HG03520 (cell line): ENCODE results near the gene PRELP.

Experiments used
- ATAC-seq: cut with Tn5 transposase; IDR thresholded peaks from one replicate; pipeline ENCODE4 v1.9.1; 2021; ENCODE audit warnings: mild to moderate bottlenecking, moderate library complexity; ENCODE audit not compliant: unreplicated experiment

The PRELP gene

GRCh38 chr1:203476216-203476814, 709 bp downstream of the PRELP start:
- ATAC-seq = no peak

GRCh38 chr1:203477748-203478147, 2.1 kb downstream of the PRELP start:
- ATAC-seq = no peak

GRCh38 chr1:203478231-203478630, 2.6 kb downstream of the PRELP start:
- no peak for ATAC-seq

DNA sequence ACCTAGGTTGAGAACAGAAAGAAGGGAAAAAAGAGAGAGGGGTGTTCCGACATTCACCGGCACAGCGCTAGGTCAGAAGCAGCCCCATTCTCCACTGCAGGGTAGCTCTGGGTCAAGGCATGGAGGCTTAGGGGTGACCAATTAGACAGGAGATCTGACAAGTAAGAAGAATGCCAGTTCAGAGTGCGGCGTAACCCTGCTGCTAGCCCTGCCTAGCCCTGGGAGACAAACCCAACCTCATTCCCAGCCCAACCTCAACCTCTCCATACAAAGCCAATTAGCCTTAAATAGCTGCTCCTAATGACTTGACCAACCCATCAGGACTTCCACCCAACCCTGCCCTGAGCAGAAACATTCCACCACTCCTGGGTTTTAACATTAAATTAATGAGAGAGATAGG, 3.4 kb downstream of the PRELP start:
- ATAC-seq = no peak

DNA sequence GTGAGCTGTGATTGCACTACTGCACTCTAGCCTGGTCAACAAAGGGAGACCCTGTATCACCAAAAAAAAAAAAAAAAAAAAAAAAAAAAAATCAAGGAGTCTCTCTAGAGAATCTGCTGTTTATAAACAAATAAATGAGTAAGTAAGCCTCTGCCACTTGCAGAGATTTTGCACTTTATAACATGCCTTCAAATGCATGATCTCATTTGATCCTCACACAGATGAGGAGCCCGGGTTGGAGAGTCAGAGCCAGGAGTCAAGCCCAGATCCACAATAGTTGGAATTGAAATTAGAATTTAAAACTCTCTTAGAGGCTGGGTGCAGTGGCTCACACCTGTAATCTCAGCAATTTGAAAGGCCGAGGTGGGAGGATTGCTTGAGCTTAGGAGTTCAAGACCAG, 4.0 kb downstream of the PRELP start:
- no peak for ATAC-seq

GRCh38 chr1:203480084-203480483, 4.5 kb downstream of the PRELP start:
- ATAC-seq = no peak

- no peak for ATAC-seq
Observed at GRCh38 chr1:203480525-203481084, 5.0 kb downstream of the PRELP start.

DNA sequence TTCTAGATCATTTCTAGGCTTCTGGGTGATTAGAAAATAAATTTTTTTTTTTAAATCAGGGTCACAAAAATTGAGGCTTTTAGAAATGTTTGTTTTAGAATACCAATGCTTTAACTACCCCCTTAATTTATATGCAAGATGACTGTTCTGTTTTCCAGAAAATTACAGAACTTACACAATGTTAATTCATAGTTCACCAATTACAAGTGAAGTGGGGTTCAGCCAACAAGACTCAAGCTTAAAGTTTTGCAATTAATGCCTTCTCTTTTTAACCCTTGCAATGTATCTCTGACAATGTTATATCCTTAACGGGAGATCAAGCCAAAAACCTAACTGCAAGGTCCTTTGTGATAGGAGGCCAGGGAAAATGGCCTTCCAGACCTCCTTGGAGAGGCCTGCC, 5.6 kb downstream of the PRELP start:
- ATAC-seq = no peak

DNA sequence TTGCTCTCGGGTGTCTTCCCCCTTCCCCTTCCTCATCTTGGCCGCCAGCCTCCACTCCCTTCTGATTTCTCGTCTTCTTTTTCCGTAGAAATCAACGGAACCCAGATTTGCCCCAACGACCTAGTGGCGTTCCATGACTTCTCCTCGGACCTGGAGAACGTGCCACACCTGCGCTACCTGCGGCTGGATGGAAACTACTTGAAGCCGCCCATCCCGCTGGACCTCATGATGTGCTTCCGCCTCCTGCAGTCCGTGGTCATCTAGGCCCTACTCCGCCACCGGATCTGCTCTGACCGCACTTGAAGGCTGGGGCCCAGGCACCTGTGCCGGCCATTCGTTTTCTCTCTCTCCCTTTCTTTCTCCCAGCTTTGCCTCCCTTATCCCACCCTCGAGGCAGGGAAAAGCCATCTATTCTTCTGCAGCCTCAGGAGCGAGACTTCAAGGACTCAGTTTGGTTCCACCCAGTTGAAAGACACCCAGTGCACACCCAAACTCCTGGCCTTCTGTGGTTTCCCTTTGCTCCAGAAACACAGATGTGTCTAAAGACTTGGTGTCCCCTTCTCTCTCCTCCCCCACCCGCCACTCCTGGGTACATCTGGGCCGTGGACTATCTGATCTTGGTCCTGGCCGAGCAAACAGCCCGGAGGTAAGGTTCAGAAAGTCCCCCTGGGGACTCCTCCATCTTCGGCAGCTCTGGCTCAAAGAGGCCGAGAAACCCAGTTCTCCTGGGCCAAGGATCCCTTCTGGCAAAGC, 11.2 kb downstream of the PRELP start:
- no peak for ATAC-seq

- no peak for ATAC-seq
Observed at GRCh38 chr1:203488539-203488938, 12.9 kb downstream of the PRELP start.

GRCh38 chr1:203490607-203491006, 15.0 kb downstream of the PRELP start:
- ATAC-seq = no peak

- no peak for ATAC-seq
Observed at GRCh38 chr1:203491664-203492063, 16.1 kb downstream of the PRELP start.

- ATAC-seq = no peak
Observed at GRCh38 chr1:203492082-203492747, 16.6 kb downstream of the PRELP start.

DNA sequence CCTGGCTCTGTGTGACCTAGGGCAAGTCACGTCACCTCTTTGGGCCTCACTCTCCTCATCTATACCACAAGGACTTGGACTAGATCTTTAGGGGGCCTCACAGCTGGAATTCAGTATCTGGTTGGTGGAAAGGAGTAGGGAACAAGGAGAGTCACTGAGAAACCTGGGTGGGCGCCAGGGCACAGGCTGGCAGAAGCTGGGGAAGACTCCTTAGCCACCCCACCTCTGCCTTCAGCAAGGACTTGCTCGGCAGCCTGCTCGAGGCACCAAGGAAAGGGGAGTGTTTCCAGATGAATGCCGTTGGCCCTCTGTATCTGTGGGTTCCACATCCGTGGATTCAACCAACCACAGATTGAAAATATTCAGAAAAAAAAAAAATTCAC, 17.1 kb downstream of the PRELP start:
- ATAC-seq = no peak

DNA sequence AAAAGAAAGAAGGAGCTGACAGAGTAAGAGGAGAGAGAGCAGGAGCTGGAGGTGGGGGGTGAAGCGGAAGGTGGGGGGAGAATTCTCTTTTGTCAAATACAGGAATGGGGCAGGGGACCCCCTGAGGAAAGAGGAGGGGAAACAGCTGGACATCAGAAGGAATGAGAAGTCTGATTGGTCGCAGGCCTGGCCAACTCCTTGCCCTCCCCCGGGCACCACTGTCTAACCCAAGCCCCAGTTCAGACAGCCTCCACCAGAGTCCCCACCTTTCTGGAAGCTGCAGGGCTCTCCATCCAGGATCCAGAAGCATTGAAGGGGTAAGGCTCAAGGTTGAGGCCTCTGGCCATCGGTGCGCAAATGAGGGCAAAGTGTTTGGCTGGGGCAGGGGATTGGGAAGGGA, 18.3 kb downstream of the PRELP start, which contains the start of gene OPTC:
TSS of gene OPTC (plus strand) at position 253 of the 400 bp plus-strand sequence. CDS start 1,853 bp downstream, outside the sequence.
- no peak for ATAC-seq

- ATAC-seq = no peak
Observed at GRCh38 chr1:203495845-203496244, 20.2 kb downstream of the PRELP start.

GRCh38 chr1:203497269-203497777, 21.7 kb downstream of the PRELP start:
- ATAC-seq = no peak

DNA sequence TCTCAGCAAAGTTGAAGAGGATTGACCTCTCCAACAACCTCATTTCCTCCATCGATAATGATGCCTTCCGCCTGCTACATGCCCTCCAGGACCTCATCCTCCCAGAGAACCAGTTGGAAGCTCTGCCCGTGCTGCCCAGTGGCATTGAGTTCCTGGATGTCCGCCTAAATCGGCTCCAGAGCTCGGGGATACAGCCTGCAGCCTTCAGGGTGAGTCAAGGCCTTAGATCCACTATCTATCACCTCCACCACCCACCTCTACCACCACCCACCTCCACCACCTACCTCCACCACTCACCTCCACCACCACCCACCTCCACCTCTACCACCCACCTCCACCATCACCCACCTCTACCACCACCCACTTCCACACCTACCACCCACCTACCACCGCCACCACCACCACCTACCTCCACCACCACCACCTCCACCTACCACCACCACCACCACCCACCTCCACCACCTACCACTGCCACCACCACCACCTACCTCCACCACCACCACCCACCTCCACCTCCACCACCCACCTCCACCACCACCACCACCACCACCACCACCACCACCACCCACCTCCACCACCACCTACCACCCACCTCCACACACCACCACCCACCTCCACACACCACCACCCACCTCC, 24.2 kb downstream of the PRELP start:
- no peak for ATAC-seq

GRCh38 chr1:203500279-203500678, 24.7 kb downstream of the PRELP start:
- no peak for ATAC-seq

DNA sequence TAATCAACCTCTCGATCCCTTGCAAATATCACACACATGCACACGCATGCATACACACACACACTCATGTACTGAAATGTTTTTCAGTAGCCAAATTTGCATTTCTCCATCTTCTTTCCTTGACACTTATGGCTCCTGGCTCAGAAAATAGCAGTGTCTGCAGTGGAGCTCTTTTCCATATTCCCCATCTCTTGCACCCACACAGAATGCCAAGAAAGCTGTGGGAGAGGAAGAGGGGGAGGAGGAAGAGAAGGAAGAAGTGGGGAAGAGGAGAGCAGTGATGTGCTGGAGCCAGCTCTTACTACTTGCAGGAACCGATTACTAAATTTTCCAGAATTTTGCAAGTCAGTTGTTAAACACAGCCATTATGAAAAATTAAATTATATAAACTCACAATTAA, 28.2 kb downstream of the PRELP start:
- ATAC-seq = no peak
